Sciatic nerve (tissue), 2 donors: Measurements from ENCODE around the gene BTG3. TPM values are rescaled to one million over a fixed set of nuclear protein-coding genes. Genes with fewer than 3 reads are reported as not detected.

Source experiments
- ATAC-seq: fragments of 200-7000 bp; cut with Tn5 transposase; one replicate; pipeline ENCODE4 v1.9.1; 2020; ENCODE audit warnings: mild to moderate bottlenecking, moderate library complexity
- DNase-seq: peaks from one replicate; pipeline ENCODE4 v3.0.0-alpha.2; 2020; ENCODE audit warnings: low spot score
- intact Hi-C: fragments of 100-400 bp; cut with DNase I; formaldehyde crosslinking; loops from one replicate; pipeline ENCODE4 v1.14.2; 2022
- total RNA-seq: library from RNA; stranded (reverse); fragmentation: NEBNext Ultra II Directional; extraction: Animal tissue kit (Norgen Biotek cat#: 25700); gene quantifications from one replicate; pipeline ENCODE4 v1.2.1, GENCODE V29; 2021
- donor health status: DM: no; HTN: no; CAD: no.
- donor health status: DM: no; HTN: no; CAD: no.

BTG3 gene
- total RNA-seq, 1 donor from 2014 or later, result 48.1 TPM

DNA sequence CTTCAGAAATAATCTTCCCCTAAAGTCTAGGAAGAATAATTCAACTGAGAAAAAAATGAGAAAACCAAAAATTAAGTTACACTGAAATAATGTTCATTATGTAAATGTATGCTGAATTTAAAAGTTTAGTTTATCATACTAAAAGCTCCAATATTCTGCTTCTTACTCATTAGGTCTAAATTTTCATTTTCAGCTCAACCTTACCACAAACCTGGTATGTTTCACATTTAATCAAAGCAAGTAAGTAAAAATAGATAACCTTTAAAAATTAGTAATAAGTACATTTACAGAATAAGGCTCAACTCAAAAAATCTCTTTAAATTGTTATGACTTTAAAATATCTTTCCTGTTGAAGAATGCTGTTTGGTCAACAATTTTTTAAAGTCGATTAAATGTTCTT lies 15.0 kb downstream of the BTG3 start:
- ATAC-seq (no peak), DNase-seq (no peak)
- intact Hi-C loops, result no loop called here

DNA sequence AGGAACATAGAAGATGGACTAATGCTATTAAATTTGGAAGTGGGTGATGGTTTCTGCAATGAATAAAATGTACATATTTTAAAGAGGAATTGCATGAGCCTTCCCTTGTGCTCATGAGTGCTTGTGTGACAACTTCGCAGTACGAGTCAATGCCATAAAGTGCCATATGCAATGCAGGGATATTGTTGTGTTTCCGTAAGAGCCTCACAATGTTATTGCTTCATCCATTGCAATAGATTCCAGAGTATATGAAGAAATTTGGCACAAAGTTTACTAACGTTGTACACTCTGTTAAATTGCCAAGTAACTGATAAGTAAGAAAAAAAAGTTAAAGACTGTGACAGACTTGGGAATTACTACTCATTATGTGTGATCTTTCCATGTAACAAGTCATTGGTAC lies 22.3 kb downstream of the BTG3 start:
- ATAC-seq, result no peak
- intact Hi-C loops, result no loop called here
- DNase-seq, result no peak

DNA sequence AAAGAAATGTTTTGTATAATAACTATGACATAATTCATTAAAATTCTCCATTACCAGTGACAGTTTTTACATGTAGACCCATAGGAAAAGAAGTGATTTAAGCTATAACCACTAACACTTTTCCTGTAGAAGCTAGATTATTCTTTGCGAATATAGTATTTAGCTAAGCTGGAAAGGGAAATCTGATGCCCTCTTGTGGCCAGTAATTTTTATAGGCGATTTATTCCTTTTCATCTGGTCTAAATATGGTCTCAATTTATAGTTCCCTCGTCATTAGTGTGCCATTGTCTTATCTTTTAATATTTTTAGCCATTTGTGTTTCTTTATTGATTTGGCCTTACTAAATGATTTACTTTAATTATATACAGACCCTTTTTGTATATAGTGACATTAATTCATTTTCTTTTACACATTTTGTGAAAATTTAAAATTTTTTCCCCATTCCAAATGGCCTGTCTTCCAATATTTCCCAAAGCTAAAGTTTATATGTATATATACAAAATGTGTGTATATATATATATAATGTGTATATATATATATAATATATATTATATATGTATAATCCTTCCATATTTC lies 26.7 kb downstream of the BTG3 start:
- intact Hi-C loops, result no loop called here
- ATAC-seq (no peak), DNase-seq (no peak)

DNA sequence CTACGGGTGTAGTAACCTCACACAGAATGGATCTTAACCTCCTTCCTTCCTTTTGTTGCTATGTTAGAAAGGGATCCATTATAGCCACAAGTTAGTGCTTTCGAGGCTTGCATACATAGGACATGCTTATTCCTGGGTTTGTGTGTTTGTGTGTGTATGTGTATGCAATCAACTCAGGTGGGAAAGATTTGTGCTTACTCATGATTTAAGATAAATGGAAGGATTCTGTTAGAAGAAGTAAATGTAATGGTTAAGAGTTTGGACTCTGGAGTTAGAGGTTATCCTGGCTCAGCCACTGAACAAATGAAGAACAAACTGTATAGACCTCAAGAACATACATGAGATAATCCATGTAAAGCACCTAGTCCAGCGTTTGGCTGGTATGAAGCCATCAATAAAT lies 28.8 kb downstream of the BTG3 start:
- no peak for ATAC-seq
- intact Hi-C loops, result no loop called here
- no peak for DNase-seq

DNA sequence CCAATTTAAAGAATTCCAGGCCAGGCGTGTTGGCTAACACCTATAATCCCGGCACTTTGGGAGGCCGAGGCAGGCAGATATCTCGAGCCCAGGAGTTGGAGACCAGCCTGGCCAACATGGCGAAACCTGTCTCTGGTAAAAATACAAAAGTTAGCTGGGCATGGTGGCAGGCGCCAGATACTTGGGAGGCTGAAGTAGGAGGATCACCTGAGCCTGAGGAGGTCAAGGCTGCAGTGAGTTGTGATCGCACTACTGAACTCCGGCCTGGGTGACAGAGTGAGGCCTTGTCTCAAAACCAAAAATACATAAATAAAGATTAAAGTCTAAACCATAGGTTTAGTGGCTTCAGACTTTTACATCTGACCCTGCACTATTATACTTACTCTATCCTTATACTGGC lies 32.4 kb downstream of the BTG3 start:
- DNase-seq, result no peak
- intact Hi-C loops, result no loop called here
- ATAC-seq, result no peak

DNA sequence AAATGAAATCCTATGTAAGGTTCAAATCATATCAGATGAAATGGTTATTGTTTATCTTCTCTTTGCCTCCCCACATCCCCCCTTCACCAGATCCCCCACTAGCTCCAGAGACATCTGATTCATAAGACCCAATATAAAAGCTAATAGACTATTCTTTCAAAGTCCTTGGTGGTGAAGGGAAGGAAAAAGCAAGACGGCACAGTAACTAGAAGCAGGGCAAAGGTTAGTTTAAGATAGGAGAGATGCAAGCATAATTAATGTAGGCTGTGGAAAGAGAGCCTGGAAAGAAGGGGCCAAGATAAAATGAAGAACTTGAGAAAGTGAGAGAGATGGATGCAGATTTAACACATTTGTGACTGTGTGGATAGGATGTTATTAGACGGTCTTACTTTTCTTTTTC lies 33.8 kb downstream of the BTG3 start:
- ATAC-seq, result no peak
- intact Hi-C loops, result no loop called here
- DNase-seq, result no peak

DNA sequence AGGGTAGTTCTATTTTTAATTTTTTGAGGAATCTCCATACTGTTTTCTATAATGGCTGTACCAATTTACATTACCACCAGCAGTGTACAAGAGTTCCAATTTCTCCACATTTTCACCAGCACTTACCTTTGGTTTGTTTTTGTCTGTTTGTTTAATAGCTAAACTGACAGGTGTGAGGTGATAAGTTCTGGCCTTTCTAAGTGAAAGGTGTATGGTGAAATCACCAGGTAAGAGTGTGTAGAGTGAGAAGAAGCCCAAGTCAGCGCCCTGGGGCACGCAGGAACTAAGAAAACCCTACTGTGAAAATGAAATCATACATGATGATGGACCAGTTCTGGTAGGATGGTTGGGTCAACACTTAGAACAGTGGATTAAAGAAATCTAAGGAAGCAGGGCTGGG lies 34.5 kb downstream of the BTG3 start:
- DNase-seq (no peak), ATAC-seq (no peak)
- intact Hi-C loops, result no loop called here

DNA sequence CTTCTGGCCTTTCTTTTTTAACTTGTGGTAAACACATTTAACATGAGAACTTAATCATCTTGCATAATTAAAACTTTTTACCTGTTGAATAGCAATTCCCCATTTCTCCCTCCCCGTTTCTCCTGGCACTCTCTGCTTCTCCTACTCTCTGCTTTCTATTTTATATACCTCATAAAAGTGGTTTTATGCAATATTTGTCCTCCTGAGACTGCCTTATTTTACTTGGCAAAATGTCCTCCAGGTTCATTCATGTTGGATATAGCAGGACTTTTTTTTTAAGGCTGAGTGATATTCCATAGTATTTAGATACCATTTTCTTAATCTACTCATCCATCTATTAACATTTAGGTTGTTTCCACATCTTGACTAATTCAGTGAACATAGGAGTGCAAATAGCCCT lies 35.0 kb downstream of the BTG3 start:
- intact Hi-C loops, result no loop called here
- ATAC-seq, result no peak

DNA sequence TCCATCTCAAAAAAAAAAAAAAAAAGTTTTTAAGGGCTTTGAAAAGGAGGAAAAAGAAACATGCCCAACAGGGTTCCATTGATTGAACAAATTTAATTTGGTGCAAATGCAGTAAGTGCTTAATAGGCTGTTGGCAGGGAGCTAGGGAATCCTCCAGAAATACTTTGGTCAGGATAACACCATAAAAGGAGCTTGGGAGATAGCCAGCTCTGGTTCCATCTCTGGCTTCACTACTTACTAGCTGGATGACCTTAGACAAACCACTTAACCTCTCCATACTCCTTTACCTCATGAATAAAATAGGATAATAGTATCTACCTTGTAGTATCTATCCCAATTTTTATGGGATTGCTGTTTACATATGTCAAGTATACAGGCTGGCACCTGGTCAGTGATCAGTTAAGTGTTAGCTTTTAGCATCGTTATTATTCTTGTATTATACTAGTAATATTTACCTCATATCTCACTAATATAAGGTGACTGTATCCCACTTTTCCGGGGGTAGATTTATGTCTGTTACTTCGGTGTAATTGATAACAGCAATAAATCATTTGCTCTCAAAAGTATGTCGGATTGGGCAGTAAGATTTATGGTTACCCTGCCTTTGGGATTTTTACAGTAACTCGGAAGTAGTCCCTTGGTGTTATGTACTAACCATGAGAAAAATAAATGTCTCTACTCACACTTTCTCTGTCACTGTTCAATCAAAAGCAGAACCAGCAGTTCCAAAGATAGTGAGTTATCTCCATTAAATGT lies 36.4 kb downstream of the BTG3 start:
- ATAC-seq (no peak), DNase-seq (no peak)
- intact Hi-C loops, result no loop called here

More for the DNA sequence above, 35.0 kb downstream of the BTG3 start:
- no peak for DNase-seq

DNA sequence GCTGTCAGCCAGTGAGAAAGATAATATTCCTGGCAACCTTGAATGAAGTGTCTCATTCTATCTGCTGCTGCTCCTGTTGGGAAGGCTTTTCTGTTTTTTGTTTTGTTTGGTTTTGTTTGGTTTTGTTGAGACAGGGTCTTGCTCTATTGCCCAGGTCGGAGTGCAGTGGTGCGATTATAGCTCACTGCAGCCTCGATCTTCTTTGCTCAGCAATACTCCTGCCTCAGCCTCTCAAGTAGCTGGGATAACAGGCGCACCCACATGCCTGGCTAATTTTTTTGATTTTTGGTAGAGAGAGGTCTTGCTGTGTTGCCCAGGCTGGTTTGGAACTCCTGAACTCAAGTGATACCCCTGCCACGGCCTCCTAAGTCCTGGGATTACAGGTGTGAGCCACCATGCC lies 37.6 kb downstream of the BTG3 start:
- DNase-seq, result no peak
- ATAC-seq, result no peak
- intact Hi-C loops, result no loop called here

DNA sequence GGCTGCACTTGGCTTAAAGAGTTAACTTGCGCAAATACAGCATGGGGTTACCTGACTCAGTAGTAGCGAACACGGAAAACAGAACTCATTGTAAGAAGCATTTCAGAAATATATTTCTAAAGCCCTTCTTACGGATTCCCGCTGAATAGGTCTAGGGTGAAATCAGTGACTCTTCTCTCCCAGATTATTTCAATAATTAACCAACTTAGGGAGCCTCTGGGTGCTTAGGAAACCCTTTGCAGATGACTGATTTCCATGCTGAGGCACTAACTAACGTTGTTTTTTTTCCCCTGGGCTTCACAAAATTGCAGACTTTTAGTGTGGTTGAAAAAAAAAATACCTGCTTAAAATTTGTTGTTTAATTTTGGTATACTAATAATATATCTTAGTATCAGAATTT lies 40.3 kb downstream of the BTG3 start:
- DNase-seq, result no peak
- ATAC-seq, result no peak
- intact Hi-C loops, result no loop called here

DNA sequence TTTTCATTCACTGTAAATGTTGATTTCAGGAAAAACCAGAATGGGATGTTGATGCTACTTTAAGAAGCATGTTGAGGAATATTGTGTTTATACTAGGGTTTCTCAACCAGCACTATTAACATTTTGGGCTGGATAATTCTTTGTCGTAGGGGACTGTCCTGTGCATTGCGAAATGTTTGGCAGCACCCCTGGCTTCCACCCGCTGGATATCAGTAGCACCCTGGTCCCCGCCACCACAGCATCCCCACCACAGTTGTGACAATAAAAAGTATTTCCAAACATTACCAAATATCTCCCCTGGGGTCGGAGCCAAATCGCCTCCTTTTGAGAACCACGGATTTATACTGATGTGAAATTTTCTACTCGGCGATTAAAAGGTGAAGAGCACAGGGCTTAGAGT lies 41.9 kb downstream of the BTG3 start:
- ATAC-seq (no peak), DNase-seq (no peak)
- intact Hi-C loops, result no loop called here

DNA sequence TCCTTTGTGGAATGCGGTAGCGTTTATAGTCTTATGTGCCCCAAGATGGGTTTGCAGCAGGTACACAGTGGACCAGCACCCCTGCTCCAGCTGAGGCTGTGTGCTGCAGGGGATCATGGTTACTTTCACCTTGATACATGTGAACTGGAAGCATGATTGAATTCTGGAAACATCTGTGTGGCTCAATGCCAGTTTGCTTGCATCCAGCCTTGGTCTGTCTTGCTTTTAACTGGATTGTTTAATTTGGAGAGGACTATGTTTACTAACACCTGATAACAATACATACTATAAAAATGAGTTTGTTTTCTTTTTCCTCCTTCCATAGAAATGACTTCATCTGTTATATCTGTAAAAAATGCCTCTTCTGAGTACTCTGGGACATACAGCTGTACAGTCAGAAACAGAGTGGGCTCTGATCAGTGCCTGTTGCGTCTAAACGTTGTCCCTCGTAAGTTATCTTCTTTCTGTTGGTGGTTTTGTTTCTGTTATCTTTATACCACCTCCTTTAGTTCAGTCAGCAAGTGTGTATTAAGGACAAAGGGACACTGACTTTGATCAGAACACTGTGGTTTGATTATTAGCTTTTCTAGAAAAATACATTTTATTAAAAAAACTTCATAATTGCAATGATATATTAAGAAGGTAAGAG lies 52.2 kb downstream of the BTG3 start:
- intact Hi-C loops, result no loop called here

DNA sequence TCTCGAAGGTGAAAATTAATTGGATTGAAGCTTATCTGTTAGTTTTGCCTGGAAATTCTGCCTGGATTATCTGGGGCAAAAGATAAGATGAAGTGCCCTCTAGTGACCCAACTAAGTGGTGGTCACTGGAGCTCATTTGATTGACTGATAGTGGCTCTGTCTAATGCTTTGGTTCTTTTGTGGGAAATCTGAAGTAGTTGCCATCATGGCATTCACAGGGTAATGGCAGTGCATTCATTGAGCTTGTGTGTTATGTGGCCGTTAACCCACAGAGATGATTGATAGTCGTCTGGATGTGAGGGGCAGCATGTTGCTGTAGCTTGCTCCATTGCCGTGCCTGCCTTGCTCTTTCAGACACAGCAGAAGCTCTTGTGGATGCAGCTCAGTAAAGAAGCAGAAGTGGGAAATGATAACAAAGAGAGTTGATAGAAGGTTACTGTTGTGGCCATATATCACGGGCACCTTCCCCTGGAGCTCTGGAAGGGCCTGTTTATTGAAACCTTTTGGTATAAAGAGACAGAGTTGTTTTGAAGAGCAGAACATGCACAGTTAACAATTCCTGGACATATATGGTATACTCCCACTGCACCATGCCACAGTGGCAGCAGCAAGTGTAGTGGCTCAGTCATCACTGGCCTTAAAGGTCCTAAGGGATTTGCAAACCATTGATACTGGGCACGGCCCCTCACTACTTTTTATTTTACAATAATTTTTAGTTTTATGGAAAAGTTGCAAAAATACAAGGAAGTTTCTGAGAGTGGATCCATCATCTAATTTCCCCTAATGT lies 57.8 kb downstream of the BTG3 start:
- intact Hi-C loops, result no loop called here
- ATAC-seq (peak; percentile 56), DNase-seq (no peak)

More for the DNA sequence above, 52.2 kb downstream of the BTG3 start:
- DNase-seq (no peak), ATAC-seq (no peak)

DNA sequence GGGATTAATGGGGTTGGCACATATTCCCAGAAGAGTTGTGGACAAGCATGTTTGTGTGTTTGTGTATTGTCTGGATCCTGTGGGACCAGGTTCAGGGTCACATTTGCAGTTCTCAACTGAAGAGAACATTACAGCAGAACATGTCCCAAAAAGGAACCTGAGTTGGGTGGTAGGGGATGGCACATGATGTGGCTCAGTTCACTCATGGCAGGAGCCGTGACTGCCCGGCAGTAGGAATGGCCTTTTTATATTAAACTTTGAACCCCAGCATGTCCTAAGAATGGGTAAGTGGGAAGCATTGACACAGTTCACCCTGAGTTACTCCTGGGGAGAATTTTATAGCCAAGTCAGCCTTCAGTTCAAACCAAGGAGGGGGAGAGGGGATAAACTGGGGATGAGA lies 58.6 kb downstream of the BTG3 start:
- ATAC-seq (no peak), DNase-seq (no peak)
- intact Hi-C loops, result no loop called here

DNA sequence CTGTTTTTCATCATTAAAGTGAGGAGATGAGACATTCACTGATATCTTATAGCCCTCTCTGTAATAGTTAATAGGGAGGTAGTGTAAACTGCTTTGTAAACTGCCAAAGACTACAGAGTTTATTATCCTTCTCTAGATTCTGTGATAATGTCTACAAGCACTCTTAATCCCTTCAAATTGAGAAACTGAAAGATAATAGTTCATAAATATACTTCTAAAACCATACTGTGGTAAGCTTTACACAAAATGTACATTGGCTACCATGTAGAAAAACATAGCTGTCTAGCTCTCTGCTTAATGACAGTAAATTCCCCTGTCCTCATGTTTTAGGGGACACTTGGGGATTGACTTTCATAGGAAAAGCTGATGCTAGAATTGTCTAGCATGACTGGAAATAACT lies 60.3 kb downstream of the BTG3 start:
- ATAC-seq (no peak), DNase-seq (no peak)
- intact Hi-C loops, result no loop called here

DNA sequence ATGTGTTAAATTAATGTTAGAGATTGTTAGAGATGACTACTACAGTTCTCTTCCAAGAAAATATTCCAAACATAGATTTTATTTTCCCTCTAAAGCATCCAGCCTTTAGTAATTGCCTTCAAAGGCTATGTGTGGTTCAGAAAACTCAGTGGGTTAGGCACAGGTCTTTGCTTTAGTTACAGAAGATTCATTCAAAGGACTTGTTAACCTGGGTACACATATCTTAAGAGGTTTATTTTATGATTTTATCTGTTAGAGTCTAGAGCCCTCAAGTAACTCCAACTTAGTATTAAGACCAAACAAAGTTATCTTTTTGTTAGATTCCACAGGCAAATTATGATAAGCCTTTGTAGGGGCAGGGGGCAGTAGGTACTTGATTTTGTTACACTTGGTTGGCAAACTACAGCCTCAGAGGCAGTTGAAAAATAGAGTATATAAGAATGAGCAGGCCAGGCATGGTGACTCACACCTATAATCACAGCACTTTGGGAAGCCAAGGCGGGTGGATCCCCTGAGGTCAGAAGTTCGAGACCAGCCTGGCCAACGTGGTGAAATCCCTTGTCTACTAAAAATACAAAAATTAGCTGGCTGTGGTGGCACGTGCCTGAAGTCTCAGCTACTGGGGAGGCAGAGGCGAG lies 61.9 kb downstream of the BTG3 start:
- ATAC-seq, result no peak
- intact Hi-C loops, result no loop called here
- no peak for DNase-seq

DNA sequence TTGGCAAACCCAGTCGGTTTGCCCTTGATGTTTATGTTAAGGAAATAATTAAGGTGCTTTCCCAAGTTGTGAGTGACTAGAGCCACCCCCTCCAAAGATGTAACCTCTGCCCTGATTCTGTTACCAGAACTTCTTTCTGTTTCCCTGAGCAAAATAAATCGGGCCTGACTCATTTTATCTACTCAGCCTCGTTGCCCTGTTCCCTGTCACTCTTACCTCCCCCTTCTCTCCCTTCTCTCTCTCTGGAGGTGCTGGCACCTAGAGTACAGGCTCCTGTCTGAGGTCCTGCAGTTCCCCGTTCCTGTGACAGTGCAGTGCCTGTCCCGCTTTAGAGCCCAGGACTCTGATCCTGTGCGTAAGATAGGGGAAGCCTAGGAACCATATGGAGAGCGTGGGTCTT lies 64.4 kb downstream of the BTG3 start:
- ATAC-seq, result no peak
- intact Hi-C loops, result no loop called here
- DNase-seq, result no peak

DNA sequence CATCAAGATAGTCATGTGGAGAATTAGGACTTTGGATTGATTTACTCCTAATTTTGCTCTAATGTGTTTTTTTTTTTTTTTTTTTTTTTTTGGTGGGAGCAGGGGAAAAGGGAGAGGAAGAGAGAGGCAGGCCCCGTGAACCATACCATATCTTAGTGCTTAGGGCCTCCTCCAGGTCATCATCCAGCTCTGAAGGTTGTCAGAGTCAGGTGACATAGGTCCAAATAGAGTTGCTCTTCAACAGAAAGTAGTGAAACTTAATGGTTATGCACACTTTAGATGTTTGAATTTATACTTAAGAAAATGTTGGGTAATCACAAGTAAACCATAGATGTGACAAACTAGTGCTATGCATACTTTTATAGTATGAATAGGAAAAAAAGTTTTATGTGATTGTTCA lies 67.7 kb downstream of the BTG3 start:
- ATAC-seq (no peak), DNase-seq (no peak)
- intact Hi-C loops, result no loop called here
